Stimulated activated memory B cell treated with anti-CD40 and anti-IgM and Interleukin-4, amounts not matched to agents 10 μg/mL and 1 μg/mL and 100 μg/mL, for 72 hours (primary cell): ENCODE data around the gene HOXC11.

Experiments
- ATAC-seq: fragments of 150-1000 bp; cut with Tn5 transposase; 2 replicates; pipeline ENCODE4 v1.10.0; 2021
- H3K27ac Mint-ChIP-seq: one replicate; pipeline ENCODE4 v1.8.0; 2022; ENCODE audit warnings: mild to moderate bottlenecking, mixed read lengths
- H3K27me3 Mint-ChIP-seq: one replicate; pipeline ENCODE4 v1.8.0; 2022; ENCODE audit warnings: mixed read lengths
- H3K36me3 Mint-ChIP-seq: one replicate; pipeline ENCODE4 v1.8.0; 2022; ENCODE audit warnings: mixed read lengths
- H3K4me1 Mint-ChIP-seq: one replicate; pipeline ENCODE4 v1.8.0; 2022; ENCODE audit warnings: mixed read lengths
- H3K4me3 Mint-ChIP-seq: one replicate; pipeline ENCODE4 v1.8.0; 2022; ENCODE audit warnings: mild to moderate bottlenecking, moderate library complexity, mixed read lengths
- H3K9me3 Mint-ChIP-seq: one replicate; pipeline ENCODE4 v1.8.0; 2022; ENCODE audit warnings: mixed read lengths

Gene HOXC11

GRCh38 chr12:53939141-53940108 lies 33.5 kb upstream of the HOXC11 start:
- peaks cover 93% of the 10 kb centered on the region for H3K27me3 Mint-ChIP-seq
- H3K4me3 Mint-ChIP-seq, result no peak overlapping the region
- H3K36me3 Mint-ChIP-seq, result no peaks in the 10 kb centered on the region
- H3K27ac Mint-ChIP-seq, result no peak overlapping the region
- ATAC-seq, result no peak
- H3K4me1 Mint-ChIP-seq, result peaks cover 12% of the 10 kb centered on the region
- H3K9me3 Mint-ChIP-seq, result no peaks in the 10 kb centered on the region

- Mint-ChIP-seq H3K4me1 (peaks cover 13% of the 10 kb centered on the region), H3K27ac (no peak overlapping the region), H3K36me3 (no peaks in the 10 kb centered on the region), H3K4me3 (no peak overlapping the region), H3K27me3 (peaks cover 93% of the 10 kb centered on the region), H3K9me3 (no peaks in the 10 kb centered on the region)
- ATAC-seq, result no peak
These were observed 32.4 kb upstream of the HOXC11 start for GRCh38 chr12:53940443-53941014.

DNA sequence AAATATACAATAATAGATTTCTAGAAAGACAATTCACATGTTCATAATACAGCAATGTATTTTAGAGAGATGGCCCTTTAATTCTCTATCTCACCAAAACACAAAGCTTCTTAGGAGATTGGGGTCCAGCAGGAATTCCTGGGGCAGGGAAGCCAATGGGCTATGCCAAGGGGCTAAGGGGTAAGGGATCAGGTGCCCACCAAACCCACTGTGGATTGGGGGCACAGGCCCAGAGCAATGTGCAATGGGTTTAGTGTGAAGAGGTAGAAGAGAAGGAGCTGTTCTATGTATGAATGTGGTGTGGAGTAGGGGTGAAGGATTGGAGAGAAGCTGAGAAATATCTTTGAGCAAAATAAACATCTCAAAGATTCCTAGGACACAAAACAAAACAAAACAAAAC lies 31.7 kb upstream of the HOXC11 start:
- Mint-ChIP-seq H3K27ac (no peak overlapping the region), H3K4me3 (no peak overlapping the region), H3K9me3 (no peaks in the 10 kb centered on the region), H3K36me3 (no peaks in the 10 kb centered on the region), H3K27me3 (peaks cover 93% of the 10 kb centered on the region), H3K4me1 (peaks cover 7% of the 10 kb centered on the region)
- ATAC-seq, result no peak

DNA sequence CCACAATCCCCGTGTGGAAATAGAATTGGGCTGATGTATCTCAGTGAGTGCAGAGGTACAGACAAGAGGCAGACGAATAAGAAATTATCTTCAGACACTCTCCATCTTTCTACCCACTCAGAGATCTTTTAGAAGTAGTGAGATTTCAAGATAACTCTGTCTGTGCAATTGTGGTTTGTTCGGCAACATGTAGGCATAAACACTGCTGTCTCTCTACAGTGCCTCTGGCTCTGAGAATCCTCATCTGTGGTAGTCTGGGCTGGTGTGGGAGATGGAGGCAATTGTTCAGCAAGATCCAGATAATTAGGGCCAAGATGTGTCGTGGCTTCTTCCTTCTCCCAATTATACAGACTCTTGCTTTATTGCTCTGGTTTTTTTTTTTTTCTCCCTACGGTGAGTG lies 31.2 kb upstream of the HOXC11 start:
- Mint-ChIP-seq H3K9me3 (no peaks in the 10 kb centered on the region), H3K4me1 (peaks cover 7% of the 10 kb centered on the region), H3K36me3 (no peaks in the 10 kb centered on the region), H3K4me3 (no peak overlapping the region), H3K27ac (no peak overlapping the region), H3K27me3 (peaks cover 93% of the 10 kb centered on the region)
- no peak for ATAC-seq

DNA sequence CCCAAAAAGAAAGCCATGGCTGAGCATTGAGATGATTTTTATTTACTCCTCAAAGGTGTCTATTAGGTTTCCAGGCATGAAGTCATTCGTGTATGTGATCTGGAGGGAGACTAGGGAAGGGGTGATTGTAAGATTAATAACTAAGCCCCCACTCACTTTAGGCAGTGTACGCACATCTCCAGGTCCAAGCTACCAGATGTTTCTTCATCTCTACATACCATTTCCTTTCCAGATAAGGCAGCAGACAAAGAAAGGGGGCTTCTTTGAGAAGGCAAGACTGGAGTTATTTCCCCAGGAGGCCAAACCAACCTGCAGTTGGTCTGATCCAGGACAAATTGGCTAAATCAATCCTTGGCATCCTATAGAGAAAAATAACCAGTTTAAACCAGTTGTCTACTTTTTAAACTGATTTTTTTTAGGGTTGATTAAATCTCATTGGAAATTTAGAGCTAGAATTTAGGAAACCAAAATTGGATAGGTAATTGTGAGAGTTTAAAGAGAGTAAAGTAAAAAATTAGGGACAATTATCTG lies 30.4 kb upstream of the HOXC11 start:
- Mint-ChIP-seq H3K4me3 (no peak overlapping the region), H3K36me3 (no peaks in the 10 kb centered on the region), H3K27ac (no peak overlapping the region), H3K4me1 (peaks cover 7% of the 10 kb centered on the region), H3K27me3 (peaks cover 87% of the 10 kb centered on the region), H3K9me3 (no peaks in the 10 kb centered on the region)
- no peak for ATAC-seq

GRCh38 chr12:53944209-53944608 lies 28.7 kb upstream of the HOXC11 start:
- Mint-ChIP-seq H3K27ac (no peak overlapping the region), H3K4me3 (no peak overlapping the region), H3K27me3 (peaks cover 93% of the 10 kb centered on the region), H3K9me3 (no peaks in the 10 kb centered on the region), H3K4me1 (peaks cover 7% of the 10 kb centered on the region), H3K36me3 (no peaks in the 10 kb centered on the region)
- no peak for ATAC-seq

DNA sequence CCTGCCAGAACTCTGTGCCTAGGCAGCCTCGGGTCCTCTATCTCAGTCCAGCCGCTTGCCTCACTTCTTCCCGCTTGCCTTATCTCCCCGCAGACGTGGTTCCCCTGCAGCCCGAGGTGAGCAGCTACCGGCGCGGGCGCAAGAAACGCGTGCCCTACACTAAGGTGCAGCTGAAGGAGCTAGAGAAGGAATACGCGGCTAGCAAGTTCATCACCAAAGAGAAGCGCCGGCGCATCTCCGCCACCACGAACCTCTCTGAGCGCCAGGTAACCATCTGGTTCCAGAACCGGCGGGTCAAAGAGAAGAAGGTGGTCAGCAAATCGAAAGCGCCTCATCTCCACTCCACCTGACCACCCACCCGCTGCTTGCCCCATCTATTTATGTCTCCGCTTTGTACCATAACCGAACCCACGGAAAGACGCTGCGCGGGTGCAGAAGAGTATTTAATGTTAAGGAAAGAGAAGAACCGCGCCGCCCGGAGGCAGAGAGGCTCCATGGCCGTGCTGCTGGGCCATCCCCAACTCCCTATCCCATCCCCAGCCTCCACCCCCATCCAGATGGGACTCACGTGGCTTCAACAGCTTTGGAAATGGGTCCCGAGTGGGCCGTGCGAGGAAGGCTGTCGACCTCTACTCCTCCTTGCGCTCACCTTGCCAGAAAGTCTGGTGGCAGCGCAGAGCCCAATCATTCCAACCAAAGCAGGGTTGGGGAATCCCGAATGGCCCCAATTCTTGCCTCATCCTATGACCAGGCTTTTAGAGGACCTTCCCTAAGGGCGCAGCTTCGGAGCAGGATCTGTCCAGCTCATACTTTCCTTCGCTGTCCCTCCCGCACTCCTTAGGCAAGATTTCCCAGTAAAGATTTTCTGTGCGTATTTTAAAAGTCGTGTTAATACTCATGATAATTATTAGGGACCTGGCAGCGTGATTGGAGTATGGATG lies 27.7 kb upstream of the HOXC11 start:
- peaks cover 7% of the 10 kb centered on the region for H3K4me1 Mint-ChIP-seq
- peaks cover 94% of the 10 kb centered on the region for H3K27me3 Mint-ChIP-seq
- H3K9me3 Mint-ChIP-seq, result no peaks in the 10 kb centered on the region
- no peaks in the 10 kb centered on the region for H3K36me3 Mint-ChIP-seq
- no peak overlapping the region for H3K4me3 Mint-ChIP-seq
- no peak overlapping the region for H3K27ac Mint-ChIP-seq
- ATAC-seq, result no peak

DNA sequence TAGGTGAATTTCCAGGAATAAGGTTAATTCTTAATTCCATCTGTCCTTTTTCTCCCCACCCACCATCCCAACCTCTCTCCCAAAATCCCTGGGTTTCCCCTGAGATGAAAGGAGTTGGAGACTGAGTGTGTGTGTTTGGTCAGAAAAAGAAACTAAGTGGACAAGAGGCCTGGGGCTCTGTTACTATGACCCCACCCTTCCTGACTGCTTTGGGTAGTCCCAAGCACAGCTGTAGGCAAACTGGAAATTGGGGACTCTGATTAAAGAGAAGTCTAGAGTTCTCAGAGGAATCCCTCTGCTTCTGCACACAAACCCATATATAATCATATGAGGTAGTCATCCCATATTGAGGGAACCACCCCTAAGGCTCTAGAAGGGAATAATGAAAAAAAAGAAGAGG lies 25.2 kb upstream of the HOXC11 start:
- no peak overlapping the region for H3K27ac Mint-ChIP-seq
- H3K36me3 Mint-ChIP-seq, result no peaks in the 10 kb centered on the region
- no peak overlapping the region for H3K4me3 Mint-ChIP-seq
- peaks cover 94% of the 10 kb centered on the region for H3K27me3 Mint-ChIP-seq
- H3K4me1 Mint-ChIP-seq, result peaks cover 18% of the 10 kb centered on the region
- H3K9me3 Mint-ChIP-seq, result no peaks in the 10 kb centered on the region
- ATAC-seq, result no peak

DNA sequence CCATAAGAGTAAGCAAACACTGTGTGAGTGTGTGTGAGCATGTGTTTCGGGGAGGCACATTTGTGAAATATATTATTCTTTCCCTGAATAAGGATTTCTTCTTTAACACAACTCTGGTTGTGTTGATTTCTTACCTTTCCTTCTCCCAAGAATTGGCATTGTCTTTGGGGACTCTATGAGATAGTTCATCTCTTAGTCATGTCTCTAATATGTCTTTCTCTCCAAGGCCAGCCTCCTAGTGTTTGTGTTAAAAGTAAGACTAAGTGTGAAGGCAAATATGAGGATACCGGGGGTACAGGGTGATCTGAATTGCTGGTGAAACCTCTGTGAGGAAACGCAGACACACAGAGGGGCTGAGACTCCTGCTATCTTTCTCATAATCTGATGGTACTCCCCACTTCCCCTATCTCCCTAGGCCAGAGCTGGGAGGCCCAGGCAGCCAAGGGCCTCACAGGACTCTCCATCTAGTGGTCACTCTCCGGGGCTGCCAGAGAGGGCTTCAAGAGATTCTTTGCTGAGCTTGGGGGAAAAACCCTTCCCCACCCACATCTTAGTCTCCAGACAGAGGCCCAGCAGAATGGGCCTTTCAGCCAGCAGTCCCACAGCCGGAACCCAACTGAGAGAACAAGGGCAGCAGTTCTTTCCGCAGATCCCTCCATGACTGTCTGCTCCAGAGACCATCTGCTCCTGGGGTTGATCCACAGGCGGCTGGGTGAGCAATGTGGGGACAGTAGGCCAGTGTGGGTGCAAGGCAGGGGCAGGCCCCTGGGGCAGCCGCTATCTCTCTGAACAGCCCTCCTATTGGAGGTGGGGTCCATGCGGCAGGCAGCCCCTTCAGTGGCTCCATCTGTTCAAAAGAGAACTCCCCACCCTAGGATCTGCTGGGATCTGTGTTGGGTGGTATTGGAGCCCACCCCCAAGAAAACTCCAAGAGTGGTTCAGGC lies 24.0 kb upstream of the HOXC11 start:
- H3K27me3 Mint-ChIP-seq, result peaks cover 94% of the 10 kb centered on the region
- H3K4me3 Mint-ChIP-seq, result no peak overlapping the region

GRCh38 chr12:53949631-53950436 lies 23.1 kb upstream of the HOXC11 start:
- H3K27me3 Mint-ChIP-seq, result peaks cover 94% of the 10 kb centered on the region
- no peak overlapping the region for H3K4me3 Mint-ChIP-seq
- peaks cover 3% of the 10 kb centered on the region for H3K9me3 Mint-ChIP-seq
- H3K27ac Mint-ChIP-seq, result no peak overlapping the region
- H3K36me3 Mint-ChIP-seq, result no peaks in the 10 kb centered on the region
- no peak for ATAC-seq
- peaks cover 16% of the 10 kb centered on the region for H3K4me1 Mint-ChIP-seq

More for the DNA sequence above, 24.0 kb upstream of the HOXC11 start:
- Mint-ChIP-seq H3K9me3 (peaks cover 3% of the 10 kb centered on the region), H3K4me1 (peaks cover 18% of the 10 kb centered on the region), H3K27ac (no peak overlapping the region), H3K36me3 (no peaks in the 10 kb centered on the region)
- ATAC-seq, result no peak

DNA sequence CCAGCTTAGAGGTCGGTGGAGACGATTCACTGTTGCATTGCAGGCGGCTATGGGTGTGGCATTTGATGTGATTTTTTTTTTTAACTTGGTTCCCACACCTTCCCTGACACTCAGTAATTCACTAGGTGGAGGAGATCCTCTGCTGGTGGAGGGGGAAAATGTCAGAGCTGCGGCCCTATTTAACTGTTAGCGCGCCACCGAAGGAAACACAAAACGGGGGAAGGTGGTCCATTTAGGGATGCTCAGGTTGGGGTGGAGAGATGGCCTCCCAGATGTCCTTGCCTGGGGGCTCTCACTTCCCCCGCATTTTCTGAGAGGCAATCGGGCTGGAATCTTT lies 22.5 kb upstream of the HOXC11 start:
- no peaks in the 10 kb centered on the region for H3K36me3 Mint-ChIP-seq
- H3K9me3 Mint-ChIP-seq, result peaks cover 3% of the 10 kb centered on the region
- no peak overlapping the region for H3K27ac Mint-ChIP-seq
- peaks cover 94% of the 10 kb centered on the region for H3K27me3 Mint-ChIP-seq
- peaks cover 10% of the 10 kb centered on the region for H3K4me1 Mint-ChIP-seq
- no peak for ATAC-seq
- H3K4me3 Mint-ChIP-seq, result no peak overlapping the region

DNA sequence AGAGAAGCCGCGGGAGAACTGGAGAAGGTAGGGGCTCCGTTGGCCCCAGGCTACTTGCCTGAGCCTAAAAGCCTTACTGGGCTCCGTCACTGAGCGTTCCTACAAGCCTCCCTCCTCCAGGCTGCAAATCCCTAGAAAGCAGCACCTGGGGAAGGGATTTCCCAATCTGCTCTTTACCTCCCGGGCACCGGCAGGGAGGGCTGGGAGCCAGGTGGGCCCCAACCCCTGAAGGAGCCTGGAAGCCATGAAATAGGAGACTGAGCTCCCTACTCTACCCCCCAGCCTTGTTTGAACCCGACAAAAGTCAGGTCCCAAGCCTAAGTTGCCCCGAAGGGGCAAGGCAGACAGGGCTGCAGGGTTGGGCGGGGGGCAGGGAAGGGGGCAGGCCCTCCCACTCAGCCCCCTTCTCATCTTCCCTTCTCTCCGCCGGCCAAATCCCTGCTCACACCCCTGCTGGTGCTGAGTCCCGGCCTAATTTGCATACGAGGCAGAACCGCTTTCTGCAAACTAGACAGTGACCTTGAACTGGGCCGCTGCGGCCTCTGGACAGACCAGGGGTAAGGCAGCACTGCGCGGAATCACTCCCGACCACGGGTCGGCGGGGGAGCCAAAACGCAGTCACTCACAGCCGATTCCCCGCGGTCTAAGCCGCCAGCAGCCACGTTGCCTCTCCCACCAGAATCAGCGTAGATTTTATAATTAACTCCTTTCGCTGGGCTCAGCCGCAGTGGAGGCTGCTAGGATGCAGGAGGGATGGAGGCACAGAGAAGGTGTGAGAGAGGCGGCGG lies 21.9 kb upstream of the HOXC11 start:
- H3K4me3 Mint-ChIP-seq, result no peak overlapping the region
- no peak for ATAC-seq
- no peaks in the 10 kb centered on the region for H3K36me3 Mint-ChIP-seq

More for the DNA sequence above, 21.9 kb upstream of the HOXC11 start:
- H3K9me3 Mint-ChIP-seq, result peaks cover 6% of the 10 kb centered on the region
- no peak overlapping the region for H3K27ac Mint-ChIP-seq
- H3K4me1 Mint-ChIP-seq, result peaks cover 15% of the 10 kb centered on the region
- H3K27me3 Mint-ChIP-seq, result peaks cover 94% of the 10 kb centered on the region
